Measurements from ENCODE around the gene LNX2.

DNA sequence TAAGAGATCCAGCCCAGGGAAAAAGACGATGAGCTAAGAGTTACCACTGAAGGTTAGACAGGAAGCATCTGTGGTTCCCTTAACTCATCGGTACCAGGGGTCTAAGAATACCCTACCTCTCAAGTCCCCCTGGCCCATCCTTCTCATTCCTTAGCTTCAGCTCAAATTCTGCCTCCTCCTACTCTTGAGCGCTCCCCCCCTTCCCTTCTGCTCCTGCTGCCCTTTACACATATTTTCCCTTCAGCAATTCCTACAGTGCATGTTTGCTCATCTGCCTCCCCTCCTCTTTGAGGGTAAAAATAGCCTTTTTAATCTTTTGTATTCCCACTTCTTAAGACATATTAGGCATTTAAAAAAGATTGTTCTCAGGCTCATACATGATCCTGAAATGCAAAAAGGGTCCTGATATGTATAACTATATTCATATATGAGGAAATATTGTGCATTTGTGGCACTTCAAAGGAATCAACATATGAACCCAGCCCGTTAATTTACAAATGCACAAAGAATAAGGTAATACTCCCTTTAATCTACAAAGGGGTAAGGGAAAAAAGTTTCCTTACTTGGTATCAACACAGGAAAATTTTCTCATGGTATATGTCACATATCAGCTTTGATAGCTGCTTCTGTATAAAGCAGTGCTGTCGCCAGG lies 33.1 kb downstream of the LNX2 start:
- TF ChIP-seq CTCF (IDR thresholded peaks at IDR 0.05; ENCODE audit: low read length) (no peak), EZH2 (IDR thresholded peaks at IDR 0.05; ENCODE audit: borderline replicate concordance, low read length) (no peak)
